Keratinocyte (primary cell): ENCODE measurements around the gene UBE2I.

Experiments used
- CTCF ChIP-seq, 3 experiments: IDR thresholded peaks in 1 of 3; conservative IDR thresholded peaks in 1 of 3; optimal IDR thresholded peaks in 1 of 3; 2 replicates in 2 of 3; 3 replicates in 1 of 3; pipeline versions ENCODE3 to v1.5.1; 2011; ENCODE audit warnings: low read length in 3 of 3, mild to moderate bottlenecking in 3 of 3, moderate library complexity in 2 of 3, control low read depth in 1 of 3, inconsistent platforms in 1 of 3; ENCODE audit not compliant: insufficient read depth in 2 of 3; ENCODE audit errors: extremely low read depth in 1 of 3
- EZH2 ChIP-seq: IDR thresholded peaks from one replicate; pipeline ENCODE4 v1.6.1; 2012; ENCODE audit warnings: inconsistent platforms, mild to moderate bottlenecking, low read length, moderate library complexity

GRCh38 chr16:1299868-1300203, 9.6 kb upstream of the UBE2I start:
- TF ChIP-seq CTCF (optimal IDR thresholded peaks at IDR 0.05 in 1 of 3, IDR thresholded peaks at IDR 0.05 in 1 of 3, conservative IDR thresholded peaks at IDR 0.05 in 1 of 3; ENCODE audit: extremely low read depth in 1 of 3, insufficient read depth in 2 of 3, low read length in 3 of 3) (no peak), EZH2 (peak; percentile 59)
